GM12878 (cell line): ENCODE measurements around the gene SLC39A13. TPM values are rescaled to one million over a fixed set of nuclear protein-coding genes. Genes with fewer than 3 reads are reported as not detected.
A peak's percentile ranks its signal among the peaks of the same experiment; 100 is the strongest.

ENCODE experiments used
- ATAC-seq: fragments of 200-7000 bp; cut with Tn5 transposase; 3 replicates; pipeline ENCODE4 v1.9.1; 2020; ENCODE audit warnings: mild to moderate bottlenecking, moderate library complexity
- BruUV-seq: library from RNA; stranded (reverse); fragments of 400-500 nt; replicated peaks from 2 replicates; lab custom pipeline; 2021; lab: Mats Ljungman, UMichigan
- CTCF ChIA-PET: fragments of 300-600 bp; sonication (Branson Sonifier 250); formaldehyde crosslinking; extraction: SDS; loops from one replicate; lab custom pipeline; 2021; ENCODE audit warnings: inconsistent platforms; lab: Yijun Ruan, JAX
- POLR2A ChIA-PET: fragments of 350-600 bp; formaldehyde crosslinking; extraction: SDS; loops from one replicate; lab custom pipeline; 2021; ENCODE audit warnings: inconsistent platforms; lab: Charles Lee
- RAD21 ChIA-PET: fragments of 300-600 bp; sonication (Branson Sonifier 250); formaldehyde crosslinking; loops from one replicate; lab custom pipeline; 2023; ENCODE audit warnings: antibody characterized with exemption; ENCODE audit not compliant: unreplicated experiment; lab: Charles Lee
- SMC1A ChIA-PET: fragments of 300-600 bp; sonication (Branson Sonifier 250); formaldehyde crosslinking; loops from one replicate; lab custom pipeline; 2023; ENCODE audit not compliant: unreplicated experiment, uncharacterized antibody; lab: Charles Lee
- DNase-seq: peaks from one replicate; pipeline ENCODE4 v3.0.0-alpha.2; 2011; ENCODE audit warnings: low read depth, low spot score
- FAIRE-seq: peaks from 3 replicates; lab custom pipeline; 2011; peaks lifted over from hg19 to GRCh38; lab: Jason Lieb, UNC
- H2AFZ ChIP-seq: 2 replicates; pipeline ENCODE4 v1.6.0; 2011; ENCODE audit warnings: low read depth, low read length, control low read depth; ENCODE audit not compliant: control insufficient read depth
- H3K27ac ChIP-seq: 2 replicates; pipeline ENCODE4 v1.5.1; 2011; ENCODE audit warnings: control low read depth; ENCODE audit not compliant: control insufficient read depth, insufficient read depth
- H3K27me3 ChIP-seq, 2 experiments: replicated peaks in 1 of 2; 2 replicates each; pipeline versions ENCODE4 v1.6.0 to v1.6.1; 2011; ENCODE audit warnings: low read length in 1 of 2; ENCODE audit not compliant: control insufficient read depth in 2 of 2, insufficient read depth in 2 of 2
- H3K36me3 ChIP-seq, 2 experiments: 2 replicates each; pipeline ENCODE4 v1.5.1; 2011; ENCODE audit warnings: low read length in 1 of 2; ENCODE audit not compliant: control insufficient read depth in 2 of 2, insufficient read depth in 2 of 2
- H3K4me1 ChIP-seq: 2 replicates; pipeline ENCODE4 v1.6.1; 2011; ENCODE audit warnings: mild to moderate bottlenecking, low read length, moderate library complexity, mixed read lengths; ENCODE audit not compliant: control insufficient read depth, insufficient read depth
- H3K4me2 ChIP-seq: 2 replicates; pipeline ENCODE4 v1.6.0; 2011; ENCODE audit warnings: control low read depth; ENCODE audit not compliant: control insufficient read depth, insufficient read depth
- H3K4me3 ChIP-seq: fragments of 200-600 bp; sonication (generic); 2 replicates; pipeline ENCODE4 v1.5.1; 2016
- H3K79me2 ChIP-seq: 2 replicates; pipeline ENCODE4 v1.6.0; 2011; ENCODE audit warnings: low read length; ENCODE audit not compliant: control insufficient read depth, insufficient read depth
- H3K9ac ChIP-seq: 2 replicates; pipeline ENCODE4 v1.8.0; 2011; ENCODE audit warnings: low read length, control low read depth, mixed read lengths; ENCODE audit not compliant: control insufficient read depth, insufficient read depth
- H3K9me3 ChIP-seq: replicated peaks from 3 replicates; pipeline ENCODE4 v1.5.1; 2011; ENCODE audit warnings: mild to moderate bottlenecking, low read length; ENCODE audit not compliant: control insufficient read depth, insufficient read depth
- H4K20me1 ChIP-seq: 2 replicates; pipeline ENCODE4 v1.6.0; 2011; ENCODE audit not compliant: control insufficient read depth, insufficient read depth
- HDAC6 ChIP-seq: fragments of 200-600 bp; sonication (generic); IDR thresholded peaks from one replicate; pipeline ENCODE4 v1.8.0; 2017; ENCODE audit warnings: antibody characterized with exemption; ENCODE audit not compliant: unreplicated experiment
- KLF5 ChIP-seq: fragments of 450-650 bp; IDR thresholded peaks from 2 replicates; pipeline ENCODE4 v1.6.1; 2014; ENCODE audit warnings: mild to moderate bottlenecking; ENCODE audit not compliant: partially characterized antibody
- RBBP5 ChIP-seq: fragments of 200-600 bp; sonication (generic); conservative IDR thresholded peaks from 2 replicates; pipeline ENCODE4 v1.6.1; 2016
- RUNX3 ChIP-seq: IDR thresholded peaks from 2 replicates; pipeline ENCODE4 v1.6.1; 2012; ENCODE audit warnings: low read length, inconsistent platforms
- WGBS: methylation state at CpG from one replicate; pipeline ENCODE4 v1.1.6; 2016; ENCODE audit warnings: low lambda C conversion rate; ENCODE audit not compliant: insufficient replicate concordance, insufficient coverage; ENCODE audit errors: missing lambda C conversion rate; 5-methylcytosine and 5-hydroxymethylcytosine counted together
- in situ Hi-C: fragments of 300-500 bp; cut with MboI; formaldehyde crosslinking; loops from 9 replicates; pipeline ENCODE4 v1.14.3; 2018; ENCODE audit warnings: mixed read lengths
- intact Hi-C: fragments of 100-400 bp; cut with micrococcal nuclease; formaldehyde crosslinking; loops from one replicate; pipeline ENCODE4 v1.14.2; 2022; ENCODE audit not compliant: unreplicated experiment
- polyA plus RNA-seq, 11 experiments: library from polyadenylated mRNA; depleted of rRNA in 4 of 11; unstranded in 6 of 11; stranded (reverse) in 5 of 11; fragments of >200 nt; fragmentation: Nextera tagmentation in 4 of 11; fragmentation: Illumina TruSeq in 1 of 11; extraction: Ambion mirVana in 4 of 11; extraction: Trizol in 1 of 11; gene quantifications; 1 replicate in 1 of 11; 2 replicates in 10 of 11; pipeline versions ENCODE4 v1.2.1 to v1.2.3, GENCODE V29; 2011 to 2016; ENCODE audit warnings: inconsistent platforms in 2 of 11, missing spikeins in 2 of 11, low read depth in 1 of 11
- total RNA-seq, 4 experiments: library from RNA; depleted of rRNA in 3 of 4; stranded (reverse); fragments of >200 nt in 3 of 4; fragmentation: Illumina TruSeq in 1 of 4; extraction: Trizol in 1 of 4; gene quantifications; 2 replicates each; pipeline versions ENCODE4 v1.2.1 to v1.2.3, GENCODE V29; 2013 to 2021
- TF ChIP-seq, protein P1 (sequence below): fragments of 450-650 bp; IDR thresholded peaks from 2 replicates; pipeline ENCODE4 v1.6.1; 2017; ENCODE audit warnings: mild to moderate bottlenecking, moderate library complexity
- TF ChIP-seq, protein P2 (sequence below): fragments of 450-650 bp; formaldehyde crosslinking; IDR thresholded peaks from 2 replicates; pipeline ENCODE4 v1.4.0; 2022; ENCODE audit warnings: mild to moderate bottlenecking, moderate library complexity
- TF ChIP-seq, protein P3 (sequence below): fragments of 450-650 bp; IDR thresholded peaks from 2 replicates; pipeline ENCODE4 v1.6.1; 2017; ENCODE audit warnings: low read depth, mild to moderate bottlenecking, moderate library complexity

SLC39A13 gene
- total and polyA plus RNA-seq, 10 of the 15 experiments (the other 5 are each of a cell fraction or from before 2014, with no cell fraction given): 0.23 to 19.8 (median 6.3) TPM

DNA sequence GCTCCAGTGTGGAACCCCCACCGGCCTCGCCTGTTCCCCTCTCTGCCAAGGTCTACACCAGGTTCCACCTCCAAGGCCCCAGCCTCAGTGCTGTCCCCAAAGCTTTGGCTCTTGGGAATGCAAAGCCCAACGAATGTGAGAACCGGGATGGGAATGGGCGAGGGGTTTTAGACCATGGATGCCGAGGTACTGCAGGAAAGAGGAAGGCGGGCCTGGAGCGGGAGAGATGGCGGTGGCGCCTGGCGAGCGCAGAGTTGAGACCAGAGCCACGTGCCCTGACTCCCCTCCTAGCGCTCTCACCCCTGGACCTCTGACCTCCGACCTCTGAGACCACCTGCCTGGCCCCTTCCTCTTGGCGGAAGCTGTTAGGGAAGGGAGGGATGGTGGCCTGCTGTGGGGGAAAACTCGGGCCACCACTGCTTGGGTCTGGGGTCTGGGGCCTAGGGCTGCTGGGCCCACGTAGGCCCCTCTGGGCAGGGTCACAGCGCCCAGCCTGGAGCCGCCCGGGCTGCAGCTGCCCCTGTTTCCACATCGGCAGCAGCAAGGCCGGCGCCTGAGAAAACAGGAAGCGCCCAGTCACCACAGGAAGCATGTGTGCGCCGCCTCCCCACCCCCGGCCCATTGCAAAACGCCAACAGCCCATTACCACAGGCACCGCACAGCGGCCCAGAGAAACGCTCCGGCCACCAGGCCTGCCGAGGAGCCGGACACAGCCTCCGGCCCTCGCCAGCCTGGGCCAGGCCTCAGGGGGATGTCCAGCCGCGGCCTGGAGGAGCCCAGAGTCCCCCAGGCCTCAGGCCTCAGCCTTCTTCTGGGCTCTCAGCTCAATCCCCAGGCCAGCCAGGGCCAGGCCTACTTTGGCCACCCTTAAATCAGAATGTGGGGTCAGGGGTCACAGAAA is 13.8 kb upstream of the SLC39A13 start:
- POLR2A ChIA-PET: interaction anchor here (0.6 to 8.5 kb wide), 3 partner anchors 11 to 27 kb away, joined by 5 to 94 read pairs (median 5); partner anchors contain the start of gene SPI1
- Histone ChIP-seq H3K36me3 (no peaks in the 10 kb centered on the region; a peak in 1 of 4 replicates), H4K20me1 (no peaks in the 10 kb centered on the region), H3K4me1 (peaks cover 51% of the 10 kb centered on the region), H3K79me2 (no peaks in the 10 kb centered on the region; the same call in 1 of the 2 replicates), H3K9me3 (no peaks in the 10 kb centered on the region), H3K4me2 (peak overlapping the region; percentile 72), H3K27ac (peak overlapping the region; percentile 93), H3K4me3 (peak overlapping the region; percentile 25; the same call in 1 of the 2 replicates), H3K9ac (peak overlapping the region; percentile 78), H3K27me3 (no peaks in the 10 kb centered on the region), H2AFZ (peak overlapping the region; percentile 83)
- intact Hi-C loops: no loop called here
- BruUV-seq: TSS peak; percentile 85
- in situ Hi-C loops: no loop called here
- RAD21 ChIA-PET: interaction anchor here (1.0 to 1.8 kb wide), 3 partner anchors 13 to 16 kb away, joined by 4 to 8 read pairs (median 4); partner anchors contain the start of gene SPI1
- DNase-seq (no peak), FAIRE-seq (peak; percentile 89), ATAC-seq (peak; percentile 73)
- CTCF ChIA-PET: interaction anchor here (1.6 to 3.4 kb wide), 2 partner anchors 12 to 21 kb away, joined by 5 to 40 read pairs; no protein-coding TSS in a partner anchor
- 34% methylated on average over 33 of the region's 39 CpGs for WGBS
- SMC1A ChIA-PET: interaction anchor here (1.2 to 5.0 kb wide), 3 partner anchors 11 to 21 kb away, joined by 3 to 36 read pairs (median 23); partner anchors contain the start of gene SPI1
- TF ChIP-seq, protein P1, sequence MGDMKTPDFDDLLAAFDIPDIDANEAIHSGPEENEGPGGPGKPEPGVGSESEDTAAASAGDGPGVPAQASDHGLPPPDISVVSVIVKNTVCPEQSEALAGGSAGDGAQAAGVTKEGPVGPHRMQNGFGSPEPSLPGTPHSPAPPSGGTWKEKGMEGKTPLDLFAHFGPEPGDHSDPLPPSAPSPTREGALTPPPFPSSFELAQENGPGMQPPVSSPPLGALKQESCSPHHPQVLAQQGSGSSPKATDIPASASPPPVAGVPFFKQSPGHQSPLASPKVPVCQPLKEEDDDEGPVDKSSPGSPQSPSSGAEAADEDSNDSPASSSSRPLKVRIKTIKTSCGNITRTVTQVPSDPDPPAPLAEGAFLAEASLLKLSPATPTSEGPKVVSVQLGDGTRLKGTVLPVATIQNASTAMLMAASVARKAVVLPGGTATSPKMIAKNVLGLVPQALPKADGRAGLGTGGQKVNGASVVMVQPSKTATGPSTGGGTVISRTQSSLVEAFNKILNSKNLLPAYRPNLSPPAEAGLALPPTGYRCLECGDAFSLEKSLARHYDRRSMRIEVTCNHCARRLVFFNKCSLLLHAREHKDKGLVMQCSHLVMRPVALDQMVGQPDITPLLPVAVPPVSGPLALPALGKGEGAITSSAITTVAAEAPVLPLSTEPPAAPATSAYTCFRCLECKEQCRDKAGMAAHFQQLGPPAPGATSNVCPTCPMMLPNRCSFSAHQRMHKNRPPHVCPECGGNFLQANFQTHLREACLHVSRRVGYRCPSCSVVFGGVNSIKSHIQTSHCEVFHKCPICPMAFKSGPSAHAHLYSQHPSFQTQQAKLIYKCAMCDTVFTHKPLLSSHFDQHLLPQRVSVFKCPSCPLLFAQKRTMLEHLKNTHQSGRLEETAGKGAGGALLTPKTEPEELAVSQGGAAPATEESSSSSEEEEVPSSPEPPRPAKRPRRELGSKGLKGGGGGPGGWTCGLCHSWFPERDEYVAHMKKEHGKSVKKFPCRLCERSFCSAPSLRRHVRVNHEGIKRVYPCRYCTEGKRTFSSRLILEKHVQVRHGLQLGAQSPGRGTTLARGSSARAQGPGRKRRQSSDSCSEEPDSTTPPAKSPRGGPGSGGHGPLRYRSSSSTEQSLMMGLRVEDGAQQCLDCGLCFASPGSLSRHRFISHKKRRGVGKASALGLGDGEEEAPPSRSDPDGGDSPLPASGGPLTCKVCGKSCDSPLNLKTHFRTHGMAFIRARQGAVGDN: peak; percentile 97
- peak; percentile 87 for TF ChIP-seq RUNX3
- TF ChIP-seq HDAC6: no peak
- TF ChIP-seq, protein P2, sequence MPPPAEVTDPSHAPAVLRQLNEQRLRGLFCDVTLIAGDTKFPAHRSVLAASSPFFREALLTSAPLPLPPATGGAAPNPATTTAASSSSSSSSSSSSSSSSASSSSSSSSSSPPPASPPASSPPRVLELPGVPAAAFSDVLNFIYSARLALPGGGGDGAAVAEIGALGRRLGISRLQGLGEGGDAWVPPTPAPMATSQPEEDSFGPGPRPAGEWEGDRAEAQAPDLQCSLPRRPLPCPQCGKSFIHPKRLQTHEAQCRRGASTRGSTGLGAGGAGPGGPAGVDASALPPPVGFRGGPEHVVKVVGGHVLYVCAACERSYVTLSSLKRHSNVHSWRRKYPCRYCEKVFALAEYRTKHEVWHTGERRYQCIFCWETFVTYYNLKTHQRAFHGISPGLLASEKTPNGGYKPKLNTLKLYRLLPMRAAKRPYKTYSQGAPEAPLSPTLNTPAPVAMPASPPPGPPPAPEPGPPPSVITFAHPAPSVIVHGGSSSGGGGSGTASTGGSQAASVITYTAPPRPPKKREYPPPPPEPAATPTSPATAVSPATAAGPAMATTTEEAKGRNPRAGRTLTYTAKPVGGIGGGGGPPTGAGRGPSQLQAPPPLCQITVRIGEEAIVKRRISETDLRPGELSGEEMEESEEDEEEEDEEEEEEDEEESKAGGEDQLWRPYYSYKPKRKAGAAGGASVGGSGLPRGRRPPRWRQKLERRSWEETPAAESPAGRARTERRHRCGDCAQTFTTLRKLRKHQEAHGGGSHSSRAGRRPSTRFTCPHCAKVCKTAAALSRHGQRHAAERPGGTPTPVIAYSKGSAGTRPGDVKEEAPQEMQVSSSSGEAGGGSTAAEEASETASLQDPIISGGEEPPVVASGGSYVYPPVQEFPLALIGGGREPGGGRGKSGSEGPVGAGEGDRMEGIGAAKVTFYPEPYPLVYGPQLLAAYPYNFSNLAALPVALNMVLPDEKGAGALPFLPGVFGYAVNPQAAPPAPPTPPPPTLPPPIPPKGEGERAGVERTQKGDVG (CRISPR knock-in tag): peak; percentile 63; the same call in 1 of the 2 replicates
- TF ChIP-seq, protein P3, sequence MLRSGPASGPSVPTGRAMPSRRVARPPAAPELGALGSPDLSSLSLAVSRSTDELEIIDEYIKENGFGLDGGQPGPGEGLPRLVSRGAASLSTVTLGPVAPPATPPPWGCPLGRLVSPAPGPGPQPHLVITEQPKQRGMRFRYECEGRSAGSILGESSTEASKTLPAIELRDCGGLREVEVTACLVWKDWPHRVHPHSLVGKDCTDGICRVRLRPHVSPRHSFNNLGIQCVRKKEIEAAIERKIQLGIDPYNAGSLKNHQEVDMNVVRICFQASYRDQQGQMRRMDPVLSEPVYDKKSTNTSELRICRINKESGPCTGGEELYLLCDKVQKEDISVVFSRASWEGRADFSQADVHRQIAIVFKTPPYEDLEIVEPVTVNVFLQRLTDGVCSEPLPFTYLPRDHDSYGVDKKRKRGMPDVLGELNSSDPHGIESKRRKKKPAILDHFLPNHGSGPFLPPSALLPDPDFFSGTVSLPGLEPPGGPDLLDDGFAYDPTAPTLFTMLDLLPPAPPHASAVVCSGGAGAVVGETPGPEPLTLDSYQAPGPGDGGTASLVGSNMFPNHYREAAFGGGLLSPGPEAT: 0 out of 2 replicates have a peak, but pooled peaks have one; percentile 34
- TF ChIP-seq KLF5: peak; percentile 74
- TF ChIP-seq RBBP5: no peak
